Measurements from ENCODE around the gene NECTIN2.
A peak's percentile ranks its signal among the peaks of the same experiment; 100 is the strongest.
"Not testable (repeated sequence)": the region's sequence is repeated elsewhere in the genome, so short reads cannot be mapped to it uniquely, and the experiment has no call there.

NECTIN2 gene

GRCh38 chr19:44908074-44908835, 62.2 kb downstream of the NECTIN2 start:
- DNase-seq (ENCODE audit: low spot score): no peak

- DNase-seq (ENCODE audit: low spot score): no peak
These were observed 62.8 kb downstream of the NECTIN2 start for GRCh38 chr19:44908836-44909261.

- DNase-seq (ENCODE audit: low spot score): no peak
These were observed 63.7 kb downstream of the NECTIN2 start for GRCh38 chr19:44909775-44910174.

- DNase-seq (ENCODE audit: low spot score): not testable (repeated sequence)
These were observed 65.8 kb downstream of the NECTIN2 start for GRCh38 chr19:44911896-44912295.

GRCh38 chr19:44912854-44913253, 66.8 kb downstream of the NECTIN2 start:
- no peak for DNase-seq (ENCODE audit: low spot score)

- not testable (repeated sequence) for DNase-seq (ENCODE audit: low spot score)
These were observed 67.7 kb downstream of the NECTIN2 start for GRCh38 chr19:44913512-44914432.

GRCh38 chr19:44914433-44915206, 68.5 kb downstream of the NECTIN2 start, which contains the start of gene APOC1:
APOC1 (plus strand) TSS chr19:44914608; CDS start chr19:44914892, 284 bp downstream.
- peak; percentile 74 for DNase-seq (ENCODE audit: low spot score)

- DNase-seq (ENCODE audit: low spot score): no peak
These were observed 78.2 kb downstream of the NECTIN2 start for GRCh38 chr19:44924243-44924725.

GRCh38 chr19:44925114-44925891, 79.2 kb downstream of the NECTIN2 start:
- no peak for DNase-seq (ENCODE audit: low spot score)

GRCh38 chr19:44926245-44927077, 80.4 kb downstream of the NECTIN2 start:
- not testable (repeated sequence) for DNase-seq (ENCODE audit: low spot score)

- no peak for DNase-seq (ENCODE audit: low spot score)
These were observed 81.6 kb downstream of the NECTIN2 start for GRCh38 chr19:44927746-44928145.

- DNase-seq (ENCODE audit: low spot score): no peak
These were observed 84.0 kb downstream of the NECTIN2 start for GRCh38 chr19:44930088-44930487.

- DNase-seq (ENCODE audit: low spot score): no peak
These were observed 85.4 kb downstream of the NECTIN2 start for GRCh38 chr19:44931541-44931940.

Measured in kidney tubule cell (primary cell).